ENCODE measurements around the gene TSC1.

GRCh38 chr9:132937463-132937901 lies 6.9 kb downstream of the TSC1 start:
- TF ChIP-seq CTCF (IDR thresholded peaks at IDR 0.05 in 4 of 5, conservative IDR thresholded peaks at IDR 0.05 in 1 of 5) (no peak), POLR2A (IDR thresholded peaks at IDR 0.05) (no peak)

Data from gastrocnemius medialis (tissue), 4 donors.